Large intestine (tissue), 3 donors: ENCODE data around the gene PRM2. TPM values are rescaled to one million over a fixed set of nuclear protein-coding genes. Genes with fewer than 3 reads are reported as not detected.
"Not testable (repeated sequence)": the region's sequence is repeated elsewhere in the genome, so short reads cannot be mapped to it uniquely, and the experiment has no call there.

Source experiments
- DNase-seq, 2 donors: peaks; one replicate each; pipeline versions ENCODE4 v3.0.0 to v3.0.0-alpha.2; 2013
- H3K27ac ChIP-seq: one replicate; pipeline ENCODE4 v1.5.1; 2013; ENCODE audit warnings: low read length
- H3K27me3 ChIP-seq: 2 replicates; pipeline ENCODE4 v1.6.1; 2013; ENCODE audit warnings: low read length; ENCODE audit not compliant: control insufficient read depth, insufficient read depth
- H3K36me3 ChIP-seq: 2 replicates; pipeline ENCODE4 v1.6.1; 2013; ENCODE audit warnings: low read length; ENCODE audit not compliant: control insufficient read depth, insufficient read depth
- H3K4me1 ChIP-seq: one replicate; pipeline ENCODE4 v1.6.1; 2013; ENCODE audit warnings: low read length; ENCODE audit not compliant: control insufficient read depth, insufficient read depth
- H3K4me3 ChIP-seq: one replicate; pipeline ENCODE4 v1.5.1; 2013; ENCODE audit warnings: low read length
- H3K9me3 ChIP-seq: one replicate; pipeline ENCODE4 v1.6.1; 2013; ENCODE audit warnings: mild to moderate bottlenecking, low read depth, low read length, moderate library complexity; ENCODE audit not compliant: control insufficient read depth
- WGBS: methylation state at CpG from one replicate; pipeline ENCODE4 v1.1.5; 2013; ENCODE audit warnings: low lambda C conversion rate; ENCODE audit not compliant: insufficient coverage; 5-methylcytosine and 5-hydroxymethylcytosine counted together
- polyA plus RNA-seq: library from polyadenylated mRNA; unstranded; fragments of 120-200 nt; gene quantifications from one replicate; pipeline ENCODE4 v1.2.1, GENCODE V29; 2013

The PRM2 gene
- polyA plus RNA-seq, 1 donor = not detected

DNA sequence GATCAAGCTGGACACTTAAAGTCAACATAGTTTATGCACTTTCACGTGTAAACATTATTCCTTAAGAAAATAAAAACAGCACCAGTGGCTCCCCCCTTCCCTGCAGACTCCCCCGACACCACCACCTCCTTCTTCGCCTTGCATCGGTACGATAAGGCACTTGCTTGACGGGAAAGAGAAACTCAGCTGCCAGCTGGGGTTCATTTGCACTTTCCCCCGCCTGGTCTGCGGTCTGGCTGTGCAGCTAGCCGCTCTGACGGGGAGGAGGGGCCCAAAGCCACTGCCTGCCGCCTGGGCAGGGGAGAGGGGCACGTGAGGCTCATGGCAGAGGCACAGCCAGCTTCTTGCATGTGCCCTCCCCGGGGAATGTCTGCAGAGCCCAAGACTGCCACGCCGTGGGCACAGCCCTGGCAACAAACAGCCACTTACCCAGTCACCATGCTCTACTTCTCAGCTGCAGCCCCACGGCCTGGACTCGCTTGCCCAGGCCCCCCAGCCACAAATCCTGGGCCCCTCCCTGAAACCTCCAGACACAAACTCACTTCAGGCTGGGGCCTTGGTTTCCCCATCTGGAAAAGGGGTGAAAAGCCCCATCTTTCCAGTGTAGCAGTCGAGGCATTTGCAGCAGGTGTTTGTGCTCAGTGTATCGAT lies 21.3 kb upstream of the PRM2 start:
- no peaks in the 10 kb centered on the region for H3K9me3 ChIP-seq
- H3K27ac ChIP-seq = no peak overlapping the region
- WGBS = no CpG with 5 or more reads among the region's 19 CpGs
- DNase-seq = peak; percentile 37 to 63
- no peaks in the 10 kb centered on the region for H3K4me1 ChIP-seq
- H3K27me3 ChIP-seq = no peaks in the 10 kb centered on the region
- H3K4me3 ChIP-seq = no peak overlapping the region
- H3K36me3 ChIP-seq = no peaks in the 10 kb centered on the region

DNA sequence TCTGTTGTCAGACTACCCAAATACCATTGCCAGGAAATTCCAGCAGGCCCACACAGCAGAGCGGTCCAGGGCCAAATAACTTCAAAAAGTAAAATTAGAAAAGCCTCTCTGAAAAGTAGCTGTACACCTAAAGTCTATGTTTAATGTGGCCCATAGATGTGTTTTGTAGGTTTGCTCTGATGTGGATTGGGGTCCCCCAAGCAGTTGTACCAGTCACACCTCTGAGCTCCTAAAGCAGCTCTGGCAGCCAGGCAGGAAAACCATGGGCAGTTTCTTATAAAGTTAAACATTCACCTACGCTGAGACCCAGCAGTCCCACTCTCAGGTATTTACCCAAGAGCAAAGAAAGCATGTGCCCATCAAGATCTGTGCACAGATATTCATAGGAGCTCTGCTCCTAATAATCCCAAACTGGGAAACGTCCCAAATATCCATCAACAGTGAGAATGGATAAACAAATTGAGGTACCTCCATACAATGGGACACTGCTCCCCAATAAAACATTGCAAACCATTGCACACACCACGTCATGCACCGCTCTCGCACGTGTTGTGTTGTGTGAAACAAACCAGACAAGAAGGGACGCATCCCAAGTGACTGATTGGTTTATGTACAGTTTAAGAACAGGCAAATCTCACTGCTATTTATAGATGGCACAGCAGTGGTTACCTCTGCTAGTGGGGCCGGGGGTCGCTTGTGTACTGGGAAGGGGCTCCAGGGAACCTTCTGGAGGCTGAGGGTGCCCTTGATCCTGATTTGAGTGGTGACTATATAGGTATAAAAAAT lies 20.6 kb upstream of the PRM2 start:
- no peaks in the 10 kb centered on the region for H3K9me3 ChIP-seq
- H3K4me3 ChIP-seq = no peak overlapping the region
- H3K36me3 ChIP-seq = no peaks in the 10 kb centered on the region
- peak in 1 of 2 donors; percentile 32 for DNase-seq
- H3K27ac ChIP-seq = no peak overlapping the region
- WGBS = no CpG with 5 or more reads among the region's 10 CpGs
- no peaks in the 10 kb centered on the region for H3K4me1 ChIP-seq
- H3K27me3 ChIP-seq = no peaks in the 10 kb centered on the region

DNA sequence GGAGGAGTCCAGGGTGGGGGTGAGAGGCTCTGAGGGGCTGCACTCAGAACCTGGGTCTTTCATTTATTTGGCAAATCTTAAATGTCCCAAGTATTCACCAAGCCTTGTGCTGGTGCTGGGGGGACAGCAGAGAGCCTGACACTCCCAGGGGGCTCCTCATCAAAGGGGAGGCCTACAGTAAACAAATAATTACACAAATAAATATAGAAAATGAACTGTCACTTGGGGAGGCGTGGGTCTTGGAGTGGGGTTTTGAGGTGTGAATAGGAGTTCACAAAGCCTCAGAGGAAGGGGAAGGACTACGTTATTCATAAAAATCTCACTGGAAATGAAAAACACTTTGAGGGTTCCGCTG lies 20.0 kb upstream of the PRM2 start:
- DNase-seq = no peak
- H3K9me3 ChIP-seq = no peaks in the 10 kb centered on the region
- no peaks in the 10 kb centered on the region for H3K36me3 ChIP-seq
- no peak overlapping the region for H3K27ac ChIP-seq
- no peaks in the 10 kb centered on the region for H3K4me1 ChIP-seq
- no peaks in the 10 kb centered on the region for H3K27me3 ChIP-seq
- WGBS = 100% methylated on average over 1 of the region's 3 CpGs
- no peak overlapping the region for H3K4me3 ChIP-seq

DNA sequence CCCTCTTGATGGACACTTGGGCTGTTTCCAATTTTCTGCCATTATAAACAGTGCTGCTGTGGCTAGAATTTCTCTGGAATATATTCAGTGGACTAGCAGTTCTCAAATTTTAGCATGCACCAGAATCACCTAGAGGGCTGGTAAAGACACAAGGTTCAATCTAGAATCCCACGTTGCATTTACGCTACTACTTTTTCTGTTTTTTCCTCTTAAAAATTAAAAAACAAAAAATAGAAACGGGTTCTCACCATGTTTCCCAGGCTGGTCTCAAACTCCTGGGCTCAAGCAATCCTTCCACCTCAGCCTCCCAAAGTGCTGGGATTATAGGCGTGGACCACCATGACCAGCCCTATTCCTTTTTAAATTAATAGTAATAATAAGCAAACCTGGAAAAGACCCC lies 19.4 kb upstream of the PRM2 start:
- no peak for DNase-seq
- Histone ChIP-seq H3K36me3 (no peaks in the 10 kb centered on the region), H3K4me1 (no peaks in the 10 kb centered on the region), H3K9me3 (no peaks in the 10 kb centered on the region), H3K4me3 (no peak overlapping the region), H3K27ac (no peak overlapping the region), H3K27me3 (no peaks in the 10 kb centered on the region)
- WGBS = 100% methylated on average over 1 of the region's 4 CpGs

DNA sequence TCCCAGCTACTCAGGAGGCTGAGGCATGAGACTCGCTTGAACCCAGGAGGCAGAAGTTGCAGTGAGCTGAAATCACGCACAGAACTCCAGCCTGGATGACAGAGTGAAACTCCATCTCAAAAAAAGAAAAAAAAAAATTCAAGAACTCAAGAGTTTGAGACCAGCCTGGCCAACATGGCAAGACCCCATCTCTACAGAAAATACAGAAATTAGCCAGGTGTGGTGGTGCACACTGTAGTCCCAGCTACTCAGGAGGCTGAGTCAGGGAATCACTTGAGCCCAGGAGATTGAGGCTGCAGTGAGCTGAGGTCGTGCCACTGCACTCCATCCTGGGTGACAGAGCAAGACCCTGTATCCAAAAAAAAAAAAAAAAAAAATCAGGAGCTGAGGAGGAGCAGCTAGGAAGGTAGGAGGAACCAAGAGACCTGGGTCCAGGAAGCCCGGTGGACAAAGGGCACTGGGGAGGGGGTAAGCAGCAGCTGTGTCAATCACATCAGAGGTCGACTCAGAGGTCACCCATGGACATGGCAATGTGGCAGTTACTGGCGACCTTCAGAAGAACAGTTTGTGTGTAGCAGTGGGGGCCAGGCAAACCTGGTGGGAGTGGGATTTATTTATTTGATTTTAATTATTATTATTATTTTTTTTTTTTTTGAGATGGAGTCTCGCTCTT lies 15.9 kb upstream of the PRM2 start:
- 100% methylated on average over 1 of the region's 7 CpGs for WGBS

DNA sequence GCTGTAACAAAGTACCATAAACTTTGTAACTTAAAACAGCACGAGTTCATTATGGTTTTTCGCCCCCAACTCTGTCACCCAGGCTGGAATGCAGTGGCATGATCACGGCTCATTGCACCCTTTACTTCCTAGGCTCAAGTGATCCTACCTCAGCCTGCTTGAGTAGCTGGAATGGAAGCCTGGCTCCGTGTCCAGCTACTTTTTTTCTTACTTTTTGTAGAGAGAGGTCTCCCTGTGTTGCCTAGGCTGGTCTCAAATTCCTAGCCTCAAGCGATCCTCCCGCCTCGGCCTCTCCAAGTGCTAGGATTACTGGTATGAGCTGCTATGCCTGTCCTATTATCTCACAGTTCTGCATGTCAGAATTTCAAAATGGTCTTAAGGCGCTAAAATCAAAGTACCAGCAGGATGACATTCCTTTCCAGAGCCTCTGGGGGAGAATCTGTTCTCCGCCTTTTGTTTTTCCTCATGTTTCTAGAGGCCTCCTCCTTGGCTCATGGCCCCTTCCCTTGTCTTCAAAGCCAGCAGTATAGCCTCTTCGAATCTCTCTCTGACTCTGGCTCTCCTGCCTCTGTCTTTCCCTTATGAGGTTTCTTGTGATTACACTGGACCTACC lies 14.9 kb upstream of the PRM2 start:
- Histone ChIP-seq H3K4me3 (no peak overlapping the region), H3K27me3 (no peaks in the 10 kb centered on the region), H3K27ac (no peak overlapping the region), H3K36me3 (no peaks in the 10 kb centered on the region), H3K9me3 (no peaks in the 10 kb centered on the region), H3K4me1 (no peaks in the 10 kb centered on the region)
- WGBS = 76% methylated on average over 2 of the region's 10 CpGs
- DNase-seq = no peak

More for the DNA sequence above, 15.9 kb upstream of the PRM2 start:
- Histone ChIP-seq H3K27me3 (no peaks in the 10 kb centered on the region), H3K4me3 (no peak overlapping the region), H3K36me3 (no peaks in the 10 kb centered on the region), H3K9me3 (no peaks in the 10 kb centered on the region), H3K4me1 (no peaks in the 10 kb centered on the region), H3K27ac (no peak overlapping the region)
- no peak for DNase-seq

DNA sequence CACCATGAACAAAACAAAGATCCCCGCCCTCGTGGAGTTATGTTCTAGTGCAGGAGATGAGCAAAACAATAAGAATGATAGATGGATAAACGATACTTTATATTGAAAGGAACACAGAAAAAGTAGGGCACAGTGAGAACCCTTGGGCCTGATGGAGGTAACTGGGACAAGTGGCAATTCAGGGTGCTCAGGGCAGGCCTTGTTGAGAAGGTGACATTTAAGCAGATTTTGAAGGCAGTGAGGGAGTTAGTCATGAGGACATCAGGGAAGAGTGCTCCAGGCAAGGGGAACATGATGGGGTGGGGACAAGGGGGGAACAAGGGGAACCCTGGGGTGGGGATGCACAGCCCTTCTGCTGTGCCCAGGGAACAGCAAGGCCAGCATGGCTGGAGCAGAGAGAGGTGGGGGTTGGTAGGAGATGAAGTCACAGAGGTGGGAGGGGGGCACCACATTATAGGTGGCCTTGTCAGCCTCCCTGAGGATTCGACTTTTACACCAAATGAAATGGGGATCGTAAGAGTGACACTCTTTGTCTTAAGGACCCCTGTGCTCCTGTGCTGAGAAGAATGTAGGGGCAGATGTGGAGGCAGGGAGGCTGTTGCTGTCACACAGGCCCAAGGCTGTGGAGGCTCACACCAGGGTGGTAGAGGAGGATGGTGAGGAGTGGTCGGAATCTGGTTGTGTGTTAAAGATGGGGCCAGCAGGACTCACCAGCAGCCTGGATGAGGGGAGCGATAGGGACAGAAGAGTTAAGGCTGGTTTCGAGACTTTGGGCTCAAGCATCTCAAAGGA lies 14.0 kb upstream of the PRM2 start:
- no peak overlapping the region for H3K27ac ChIP-seq
- no peak overlapping the region for H3K4me3 ChIP-seq
- H3K9me3 ChIP-seq = no peaks in the 10 kb centered on the region
- no peak for DNase-seq
- WGBS = 80% methylated on average over 1 of the region's 8 CpGs
- no peaks in the 10 kb centered on the region for H3K36me3 ChIP-seq
- H3K4me1 ChIP-seq = no peaks in the 10 kb centered on the region
- H3K27me3 ChIP-seq = no peaks in the 10 kb centered on the region

DNA sequence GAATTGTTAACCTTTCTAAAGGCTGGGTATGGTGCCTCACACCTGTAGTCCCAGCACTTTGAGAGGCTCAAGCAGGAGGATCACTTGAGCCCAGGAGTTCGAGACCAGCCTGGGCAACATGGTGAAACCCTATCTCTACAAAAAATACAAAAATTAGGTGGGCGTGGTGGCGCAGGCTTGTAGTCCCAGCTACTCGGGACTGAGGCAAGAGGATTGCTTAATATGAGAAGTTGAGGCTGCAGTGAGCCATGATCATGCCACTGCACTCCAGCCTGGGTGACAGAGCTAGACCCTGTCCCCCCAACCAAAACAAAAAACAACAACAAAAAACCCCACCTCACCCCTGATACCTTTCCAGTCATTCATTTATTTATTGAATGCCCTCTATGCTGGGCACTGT lies 13.4 kb upstream of the PRM2 start:
- H3K4me1 ChIP-seq, H3K27ac ChIP-seq, DNase-seq, H3K4me3 ChIP-seq, H3K36me3 ChIP-seq, H3K9me3 ChIP-seq, H3K27me3 ChIP-seq: not testable (repeated sequence)
- WGBS = no CpG with 5 or more reads among the region's 4 CpGs

DNA sequence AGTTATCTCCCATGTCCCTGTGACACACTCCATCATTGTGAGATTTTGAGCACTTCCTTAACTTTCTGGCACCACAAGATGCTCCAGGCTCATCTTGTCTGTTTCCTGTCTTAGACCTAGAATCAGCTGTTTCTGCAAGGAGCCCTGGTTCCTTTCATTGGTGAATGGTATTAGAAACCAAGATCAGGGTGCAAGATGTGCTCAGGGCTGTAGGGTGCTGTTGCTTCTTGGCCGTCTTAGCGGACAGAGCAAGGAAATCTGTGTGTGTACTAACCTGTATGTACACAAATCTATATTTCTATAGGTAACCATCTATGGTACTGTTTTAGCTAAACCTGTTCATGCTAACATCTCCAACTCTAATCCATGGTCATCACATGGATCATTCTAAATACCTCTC lies 12.9 kb upstream of the PRM2 start:
- no peaks in the 10 kb centered on the region for H3K9me3 ChIP-seq
- no peaks in the 10 kb centered on the region for H3K27me3 ChIP-seq
- no peak overlapping the region for H3K27ac ChIP-seq
- 100% methylated on average over 2 of the region's 2 CpGs for WGBS
- H3K4me1 ChIP-seq = no peaks in the 10 kb centered on the region
- H3K36me3 ChIP-seq = no peaks in the 10 kb centered on the region
- no peak overlapping the region for H3K4me3 ChIP-seq
- no peak for DNase-seq

DNA sequence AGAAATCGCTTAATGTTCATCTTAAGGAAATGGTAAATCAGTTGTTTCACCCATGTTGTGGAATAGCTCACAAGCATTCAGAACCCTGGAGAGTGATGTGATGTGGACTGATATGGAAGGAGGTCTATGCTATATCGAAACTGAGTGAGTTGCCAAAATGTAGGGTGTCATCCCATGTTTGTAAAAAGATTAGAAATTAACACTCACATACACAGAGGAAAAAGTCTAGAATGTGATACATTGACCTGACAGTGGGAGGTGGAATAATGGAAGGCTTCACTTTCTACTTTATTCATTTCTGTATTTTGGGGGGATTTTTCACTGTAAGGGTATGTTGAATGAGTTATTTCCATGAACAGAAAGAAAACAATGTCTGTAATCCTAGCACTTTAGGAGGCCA lies 9.6 kb upstream of the PRM2 start:
- Histone ChIP-seq H3K27me3 (no peaks in the 10 kb centered on the region), H3K36me3 (no peaks in the 10 kb centered on the region), H3K4me3 (no peak overlapping the region), H3K27ac (no peak overlapping the region), H3K9me3 (no peaks in the 10 kb centered on the region), H3K4me1 (no peaks in the 10 kb centered on the region)
- 80% methylated on average over 2 of the region's 2 CpGs for WGBS
- DNase-seq = no peak
